Neuron (in vitro differentiated cells): Measurements from ENCODE around the gene FAM229A.
"Not testable (repeated sequence)": the region's sequence is repeated elsewhere in the genome, so short reads cannot be mapped to it uniquely, and the experiment has no call there.

Experiments used
- H2AFZ ChIP-seq: one replicate; pipeline ENCODE4 v1.6.1; 2013; ENCODE audit warnings: low read depth, mild to moderate bottlenecking, inconsistent platforms, low read length, moderate library complexity
- H3K27me3 ChIP-seq: one replicate; pipeline ENCODE4 v1.6.1; 2013; ENCODE audit warnings: low read length; ENCODE audit not compliant: insufficient read depth
- H3K36me3 ChIP-seq: one replicate; pipeline ENCODE4 v1.6.1; 2013; ENCODE audit warnings: low read length; ENCODE audit not compliant: insufficient read depth
- H3K4me1 ChIP-seq: one replicate; pipeline ENCODE4 v1.6.1; 2013; ENCODE audit warnings: low read length; ENCODE audit not compliant: insufficient read depth
- H3K4me3 ChIP-seq: 2 replicates; pipeline ENCODE4 v1.5.1; 2013; ENCODE audit warnings: mild to moderate bottlenecking, low read length, moderate library complexity
- H3K9me3 ChIP-seq: one replicate; pipeline ENCODE4 v1.6.1; 2013; ENCODE audit warnings: low read length

FAM229A gene

GRCh38 chr1:32364836-32365235 lies 2.6 kb upstream of the FAM229A start:
- Histone ChIP-seq H3K36me3 (peaks cover 70% of the 10 kb centered on the region), H2AFZ (no peak overlapping the region), H3K9me3 (no peaks in the 10 kb centered on the region), H3K4me3 (no peak overlapping the region), H3K4me1 (no peaks in the 10 kb centered on the region), H3K27me3 (no peaks in the 10 kb centered on the region)

- H3K9me3 ChIP-seq, result no peaks in the 10 kb centered on the region
- no peaks in the 10 kb centered on the region for H3K4me1 ChIP-seq
- no peak overlapping the region for H2AFZ ChIP-seq
- H3K4me3 ChIP-seq, result no peak overlapping the region
- peaks cover 61% of the 10 kb centered on the region for H3K36me3 ChIP-seq
- no peaks in the 10 kb centered on the region for H3K27me3 ChIP-seq
Observed at GRCh38 chr1:32363713-32364112, 1.4 kb upstream of the FAM229A start.

- Histone ChIP-seq H3K27me3 (no peaks in the 10 kb centered on the region), H3K36me3 (peaks cover 44% of the 10 kb centered on the region), H2AFZ (no peak overlapping the region), H3K9me3 (no peaks in the 10 kb centered on the region), H3K4me3 (no peak overlapping the region), H3K4me1 (no peaks in the 10 kb centered on the region)
Observed at GRCh38 chr1:32361674-32362473, 411 bp downstream of the FAM229A start.

GRCh38 chr1:32361308-32361673 lies 994 bp downstream of the FAM229A start:
- no peaks in the 10 kb centered on the region for H3K27me3 ChIP-seq
- no peaks in the 10 kb centered on the region for H3K9me3 ChIP-seq
- H2AFZ ChIP-seq, result no peak overlapping the region
- H3K4me1 ChIP-seq, result no peaks in the 10 kb centered on the region
- peaks cover 38% of the 10 kb centered on the region for H3K36me3 ChIP-seq
- no peak overlapping the region for H3K4me3 ChIP-seq

GRCh38 chr1:32358435-32358834 lies 3.9 kb downstream of the FAM229A start:
- Histone ChIP-seq H3K9me3 (no peaks in the 10 kb centered on the region), H2AFZ (no peak overlapping the region), H3K4me3 (no peak overlapping the region), H3K27me3 (no peaks in the 10 kb centered on the region), H3K36me3 (peaks cover 15% of the 10 kb centered on the region), H3K4me1 (peaks cover 6% of the 10 kb centered on the region)

GRCh38 chr1:32357614-32358013 lies 4.7 kb downstream of the FAM229A start:
- H3K9me3 ChIP-seq, result no peaks in the 10 kb centered on the region
- H3K4me1 ChIP-seq, result peaks cover 14% of the 10 kb centered on the region
- H3K4me3 ChIP-seq, result no peak overlapping the region
- H3K36me3 ChIP-seq, result peaks cover 9% of the 10 kb centered on the region
- no peaks in the 10 kb centered on the region for H3K27me3 ChIP-seq
- no peak overlapping the region for H2AFZ ChIP-seq

GRCh38 chr1:32356478-32356877 lies 5.8 kb downstream of the FAM229A start:
- Histone ChIP-seq H3K4me1 (peaks cover 21% of the 10 kb centered on the region), H3K27me3 (no peaks in the 10 kb centered on the region), H3K9me3 (no peaks in the 10 kb centered on the region), H3K36me3 (peaks cover 8% of the 10 kb centered on the region), H2AFZ (no peak overlapping the region), H3K4me3 (no peak overlapping the region)

GRCh38 chr1:32355778-32356177 lies 6.5 kb downstream of the FAM229A start:
- not testable (repeated sequence) for H3K4me3 ChIP-seq, H3K9me3 ChIP-seq, H3K36me3 ChIP-seq, H2AFZ ChIP-seq, H3K27me3 ChIP-seq
- H3K4me1 ChIP-seq, result peaks cover 21% of the 10 kb centered on the region

GRCh38 chr1:32353886-32354570 lies 8.3 kb downstream of the FAM229A start:
- H3K27me3 ChIP-seq, result no peaks in the 10 kb centered on the region

GRCh38 chr1:32353431-32353830 lies 8.9 kb downstream of the FAM229A start:
- H3K4me1 ChIP-seq, result peaks cover 21% of the 10 kb centered on the region
- H3K4me3 ChIP-seq, result no peak overlapping the region
- no peaks in the 10 kb centered on the region for H3K36me3 ChIP-seq
- H3K9me3 ChIP-seq, result no peaks in the 10 kb centered on the region
- H3K27me3 ChIP-seq, result no peaks in the 10 kb centered on the region
- H2AFZ ChIP-seq, result no peak overlapping the region

More at GRCh38 chr1:32353886-32354570, 8.3 kb downstream of the FAM229A start:
- peaks cover 21% of the 10 kb centered on the region for H3K4me1 ChIP-seq
- H3K36me3 ChIP-seq, result no peaks in the 10 kb centered on the region
- no peak overlapping the region for H2AFZ ChIP-seq
- H3K4me3 ChIP-seq, result no peak overlapping the region
- no peaks in the 10 kb centered on the region for H3K9me3 ChIP-seq

- H3K36me3 ChIP-seq, result no peaks in the 10 kb centered on the region
- peaks cover 21% of the 10 kb centered on the region for H3K4me1 ChIP-seq
- no peak overlapping the region for H2AFZ ChIP-seq
- no peak overlapping the region for H3K4me3 ChIP-seq
- no peaks in the 10 kb centered on the region for H3K9me3 ChIP-seq
- no peaks in the 10 kb centered on the region for H3K27me3 ChIP-seq
Observed at GRCh38 chr1:32352831-32353383, 9.4 kb downstream of the FAM229A start.

GRCh38 chr1:32352239-32352745 lies 10.0 kb downstream of the FAM229A start:
- Histone ChIP-seq H3K4me1 (peaks cover 21% of the 10 kb centered on the region), H3K9me3 (no peaks in the 10 kb centered on the region), H3K36me3 (no peaks in the 10 kb centered on the region), H3K4me3 (peak overlapping the region; percentile 70), H2AFZ (no peak overlapping the region), H3K27me3 (no peaks in the 10 kb centered on the region)
